ENCODE data around the gene DRAM2.

Gene DRAM2

DNA sequence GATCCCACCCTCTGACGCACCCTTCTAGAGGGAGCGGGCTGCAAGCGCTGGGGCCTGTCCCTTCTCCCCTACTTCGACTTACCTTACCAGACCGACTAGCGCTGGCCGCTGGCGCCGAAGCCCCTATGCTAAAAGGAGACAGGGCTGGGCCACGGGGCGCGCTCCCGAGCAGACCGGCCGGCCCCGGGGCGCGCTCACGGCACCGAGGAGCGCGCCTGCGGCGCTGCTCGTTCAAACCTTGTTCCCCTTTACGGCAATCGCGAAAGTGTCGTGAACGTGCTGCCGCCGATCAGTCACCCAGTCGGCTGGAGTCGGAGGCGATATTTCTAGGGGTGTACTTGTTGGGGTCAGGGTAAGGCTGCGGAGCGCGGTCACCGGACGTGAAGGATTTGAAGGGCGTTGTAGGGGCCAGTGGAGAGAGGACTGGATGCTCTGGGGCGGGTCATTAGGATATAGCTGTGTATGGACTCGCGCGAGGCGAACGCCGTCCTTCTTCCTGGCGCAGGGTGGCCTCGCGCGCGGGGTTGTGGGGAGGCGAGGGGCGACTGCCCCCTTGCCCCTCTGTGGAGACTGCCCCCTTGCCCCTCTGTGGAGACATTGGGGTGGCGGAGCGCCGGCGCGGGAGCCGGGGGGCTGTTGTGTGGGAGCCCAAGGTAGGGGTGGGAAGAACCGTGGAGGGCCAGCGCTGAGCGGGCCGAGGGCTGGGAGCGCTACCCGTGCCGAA, at the start of gene DRAM2, which contains the start of gene CEPT1:
DRAM2 (minus strand) TSS at position 138 of the 724 bp plus-strand sequence. CDS start 8,539 bp downstream, outside the sequence.
CEPT1 (plus strand) TSS at position 268 of the 724 bp plus-strand sequence. CDS start 7,492 bp downstream, outside the sequence.
- peak; percentile 95 for DNase-seq

GRCh38 chr1:111184663-111185062, 44.8 kb upstream of the DRAM2 start:
- DNase-seq, result no peak

GRCh38 chr1:111183308-111184069, 43.6 kb upstream of the DRAM2 start:
- DNase-seq, result no peak

- DNase-seq, result no peak
Observed at GRCh38 chr1:111182052-111182451, 42.2 kb upstream of the DRAM2 start.

- no peak for DNase-seq
Observed at GRCh38 chr1:111179968-111180533, 40.2 kb upstream of the DRAM2 start.

- no peak for DNase-seq
Observed at GRCh38 chr1:111176678-111177077, 36.8 kb upstream of the DRAM2 start.

DNA sequence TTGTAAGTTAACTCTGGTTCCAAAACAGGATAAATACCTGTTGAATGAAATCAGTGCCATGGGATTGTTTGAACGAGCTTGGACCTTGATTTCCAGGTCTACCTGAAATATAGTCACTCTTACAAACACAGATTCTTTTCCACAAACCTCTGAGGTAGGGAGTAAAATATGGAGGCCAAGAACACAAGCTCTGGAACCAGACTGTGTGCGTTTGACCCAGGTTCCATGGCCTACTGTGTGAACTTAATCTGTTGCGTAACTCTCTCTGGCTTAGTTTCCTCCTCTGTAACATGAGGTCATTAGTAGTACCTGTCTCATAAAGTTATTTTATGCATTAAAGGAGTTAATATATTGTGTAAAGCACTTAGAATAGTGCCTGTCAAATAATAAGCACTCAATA, 35.5 kb upstream of the DRAM2 start:
- DNase-seq, result no peak

DNA sequence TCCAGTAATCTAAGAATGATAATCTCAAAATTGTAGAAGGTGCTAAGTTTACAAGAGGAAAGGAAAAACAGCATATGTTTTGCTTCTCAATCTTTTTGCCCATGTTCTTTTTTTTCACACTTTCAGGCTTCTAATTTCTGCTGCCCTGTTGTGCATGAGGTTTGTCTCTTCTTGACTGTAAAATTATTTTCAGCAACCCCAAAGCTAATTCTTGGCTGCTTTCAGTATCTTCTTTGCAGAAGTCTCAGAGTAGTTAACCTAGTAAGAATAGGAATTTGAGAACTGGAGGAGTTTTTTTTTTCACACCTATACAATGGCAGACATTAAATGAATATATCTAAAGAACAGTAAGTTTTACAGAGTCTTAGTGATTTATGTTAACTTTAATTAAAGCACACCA, 34.2 kb upstream of the DRAM2 start:
- DNase-seq, result no peak

GRCh38 chr1:111172463-111172862, 32.6 kb upstream of the DRAM2 start:
- no peak for DNase-seq

- no peak for DNase-seq
Observed at GRCh38 chr1:111164151-111164550, 24.3 kb upstream of the DRAM2 start.

GRCh38 chr1:111163363-111163762, 23.5 kb upstream of the DRAM2 start:
- DNase-seq, result no peak

DNA sequence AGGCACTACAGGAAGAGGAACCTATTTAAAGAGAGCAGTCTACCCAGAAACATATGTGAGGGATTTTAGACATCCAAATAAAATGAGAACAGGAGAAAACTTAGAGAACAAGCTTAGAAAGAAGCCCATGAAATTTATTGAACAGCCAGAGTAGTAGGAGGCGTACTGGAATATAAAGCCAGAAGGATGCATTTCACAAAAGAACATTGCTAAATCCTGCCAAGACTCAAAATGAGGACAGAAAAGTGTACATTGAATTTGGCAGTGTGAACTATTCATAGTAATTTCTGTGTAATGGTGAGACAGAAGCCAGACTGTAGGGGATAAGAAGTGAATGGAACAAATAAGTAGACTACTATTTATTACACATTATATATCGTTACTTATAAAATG, 22.6 kb upstream of the DRAM2 start:
- no peak for DNase-seq

- no peak for DNase-seq
Observed at GRCh38 chr1:111161843-111162487, 22.1 kb upstream of the DRAM2 start.

DNA sequence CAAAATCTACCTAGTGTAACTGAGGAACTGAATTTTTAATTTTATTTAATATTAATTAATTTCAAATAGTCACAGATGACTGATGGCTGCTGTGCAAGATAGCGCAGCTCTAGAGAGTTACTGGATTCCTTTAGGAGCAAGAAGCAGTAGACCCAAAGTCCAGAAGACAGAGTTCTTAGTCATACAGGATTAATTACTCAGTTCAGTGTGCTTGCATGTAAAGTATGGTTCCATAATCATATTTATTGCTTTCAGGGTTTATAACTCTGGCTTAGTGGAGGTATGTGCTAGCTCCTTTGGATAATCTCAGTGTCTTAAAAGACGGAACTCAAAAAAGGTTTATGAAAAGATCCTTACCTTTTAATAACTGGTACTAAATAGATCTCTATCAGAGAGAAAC, 17.5 kb upstream of the DRAM2 start:
- no peak for DNase-seq

- no peak for DNase-seq
Observed at GRCh38 chr1:111154021-111154999, 14.4 kb upstream of the DRAM2 start.

DNA sequence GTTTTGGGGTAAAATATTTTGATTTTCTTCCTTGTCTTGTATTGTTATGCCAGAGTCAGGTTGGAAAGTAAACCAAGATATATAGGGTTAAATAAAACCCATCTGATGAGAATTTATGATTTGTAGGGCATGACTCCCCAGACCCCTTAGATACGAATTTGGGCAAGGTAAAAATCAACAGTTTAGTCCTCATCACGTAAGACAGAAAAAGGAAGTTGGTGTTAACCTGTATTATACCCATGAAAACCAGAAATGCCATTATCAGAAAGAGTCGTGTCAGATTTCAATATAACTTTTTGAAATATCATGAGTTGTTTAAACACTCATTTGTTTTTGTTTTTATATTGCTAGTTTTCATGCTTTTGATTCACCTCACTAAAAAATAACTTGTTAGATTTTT, 11.9 kb upstream of the DRAM2 start:
- DNase-seq, result no peak

GRCh38 chr1:111148376-111148881, 8.5 kb upstream of the DRAM2 start:
- DNase-seq, result no peak

DNA sequence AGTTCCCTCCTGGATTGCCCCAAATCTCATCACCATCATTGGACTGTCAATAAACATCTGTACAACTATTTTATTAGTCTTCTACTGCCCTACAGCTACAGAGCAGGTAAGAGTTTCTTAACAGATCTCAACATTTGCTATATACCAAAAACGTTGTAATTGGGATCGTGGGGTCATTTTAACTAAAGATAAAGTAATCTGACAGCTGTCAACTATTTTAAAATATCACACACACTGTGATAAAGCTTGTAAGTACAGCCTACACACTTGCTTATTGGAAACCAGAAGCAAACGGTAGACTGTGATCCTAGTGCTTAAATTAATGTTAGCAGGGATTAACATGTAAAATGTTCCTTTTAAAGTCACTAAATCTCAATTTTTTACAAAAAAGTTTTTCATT, 8.1 kb upstream of the DRAM2 start:
- DNase-seq, result no peak

DNA sequence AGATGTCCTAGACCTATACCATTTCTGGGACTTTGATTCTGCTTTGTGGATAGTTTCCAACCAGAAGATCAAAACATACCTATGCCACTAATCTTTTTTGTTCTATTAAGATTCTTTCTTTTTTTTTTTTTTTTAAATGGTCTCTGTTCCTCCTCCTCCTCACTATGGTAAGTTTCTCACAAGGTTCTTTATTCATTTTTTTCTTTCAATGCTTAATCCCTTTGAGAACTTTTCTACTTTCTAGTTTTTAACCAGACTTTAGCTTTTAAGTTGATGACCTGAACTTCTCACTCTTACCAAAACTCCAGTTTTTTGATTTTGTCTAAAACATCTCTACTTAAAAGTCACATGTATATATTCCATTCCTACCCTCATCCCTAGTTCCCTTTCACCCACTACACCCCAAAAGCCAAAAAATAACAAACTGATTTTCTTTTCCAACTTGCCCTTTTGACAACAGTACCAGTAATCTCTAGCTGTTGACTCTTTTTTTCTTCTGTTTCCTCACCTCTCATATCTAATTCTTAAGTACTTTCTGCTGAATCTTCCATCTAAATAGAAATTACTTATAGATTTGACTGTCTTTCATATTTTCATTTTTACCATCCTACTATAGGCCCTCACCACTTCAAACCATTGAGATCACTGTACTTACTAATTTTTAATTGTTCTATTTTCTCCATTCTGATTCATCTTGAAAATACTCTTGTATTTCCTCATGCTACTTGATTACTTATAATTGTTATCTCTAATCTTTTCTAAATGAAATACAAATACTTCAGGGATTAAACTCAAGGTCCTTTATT, 6.3 kb upstream of the DRAM2 start:
- no peak for DNase-seq

- no peak for DNase-seq
Observed at GRCh38 chr1:111145542-111145941, 5.6 kb upstream of the DRAM2 start.

DNA sequence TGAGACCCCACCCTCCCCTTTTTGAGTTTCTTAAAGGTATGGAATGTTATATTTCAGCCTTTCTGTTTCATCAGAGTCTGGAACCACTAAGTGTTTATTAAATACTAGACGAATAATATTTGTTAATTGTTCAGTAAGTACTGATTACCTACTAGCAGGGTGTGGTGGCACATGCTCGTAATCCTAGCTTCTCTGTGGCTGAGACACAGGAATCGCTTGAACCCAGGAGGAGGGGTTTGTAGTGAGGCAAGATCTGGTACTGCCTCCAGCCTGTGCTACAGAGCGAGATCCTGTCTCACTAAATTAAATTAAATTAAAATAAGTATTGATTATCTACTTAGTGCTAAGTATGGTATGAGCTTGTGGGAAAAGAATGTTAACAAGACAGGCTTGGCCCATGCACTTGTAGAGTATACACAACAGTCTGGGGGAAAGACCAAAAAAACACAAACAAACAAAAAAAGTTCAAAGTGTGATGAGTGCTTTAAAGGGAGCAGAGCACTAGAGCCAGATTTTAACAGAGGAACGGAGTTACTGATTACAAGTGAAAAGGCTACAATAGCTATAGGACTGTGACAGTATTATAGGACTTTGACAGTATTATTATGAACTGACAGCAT, 2.6 kb upstream of the DRAM2 start:
- DNase-seq, result no peak
